Measurements from ENCODE around the gene NRN1. TPM values are rescaled to one million over a fixed set of nuclear protein-coding genes. Genes with fewer than 3 reads are reported as not detected.
A peak's percentile ranks its signal among the peaks of the same experiment; 100 is the strongest.

NRN1 gene
- total RNA-seq, 3 donors from 2014 or later = 8.9 to 81.4 (median 24.6) TPM

DNA sequence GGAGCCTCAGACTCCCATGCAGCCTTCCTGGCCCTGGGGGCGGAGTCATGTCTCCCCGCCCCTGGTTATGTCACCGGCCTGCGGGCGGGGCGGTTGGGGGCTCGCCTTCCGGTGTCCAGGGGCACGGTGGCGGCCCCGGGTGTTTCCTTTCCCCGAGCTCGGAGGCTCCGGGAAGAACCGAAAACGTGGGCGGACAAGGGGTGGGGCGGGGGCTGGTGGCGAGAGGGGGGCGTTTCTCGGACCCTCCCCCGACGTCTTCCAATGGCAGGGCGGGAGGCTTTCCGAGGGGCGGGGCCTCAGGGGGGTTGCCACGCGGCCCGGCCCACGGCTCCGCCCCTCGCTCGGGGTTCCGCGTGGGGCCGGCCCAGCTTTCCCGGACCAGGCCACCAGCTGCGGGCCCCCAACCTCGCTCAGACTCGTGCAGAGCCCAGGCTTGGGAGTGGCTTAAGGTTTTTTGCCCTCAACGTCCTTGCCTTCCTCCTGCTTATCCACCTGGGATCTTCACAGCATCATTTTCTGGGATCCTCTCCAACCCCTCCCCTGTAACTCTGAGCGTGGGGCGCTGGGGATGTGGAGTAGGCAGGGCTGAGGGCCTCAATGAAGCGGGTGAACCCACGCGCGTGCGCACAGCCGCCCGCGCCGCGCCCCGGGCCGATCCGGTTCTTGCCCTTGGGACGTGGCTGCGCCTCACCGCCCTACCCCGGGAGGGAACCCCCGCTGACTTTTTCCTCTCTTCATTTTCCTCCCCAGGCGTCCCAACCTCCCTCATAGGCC is 2.1 kb upstream of the NRN1 start:
- peak overlapping the region; percentile 65 to 85 for H3K27ac ChIP-seq

DNA sequence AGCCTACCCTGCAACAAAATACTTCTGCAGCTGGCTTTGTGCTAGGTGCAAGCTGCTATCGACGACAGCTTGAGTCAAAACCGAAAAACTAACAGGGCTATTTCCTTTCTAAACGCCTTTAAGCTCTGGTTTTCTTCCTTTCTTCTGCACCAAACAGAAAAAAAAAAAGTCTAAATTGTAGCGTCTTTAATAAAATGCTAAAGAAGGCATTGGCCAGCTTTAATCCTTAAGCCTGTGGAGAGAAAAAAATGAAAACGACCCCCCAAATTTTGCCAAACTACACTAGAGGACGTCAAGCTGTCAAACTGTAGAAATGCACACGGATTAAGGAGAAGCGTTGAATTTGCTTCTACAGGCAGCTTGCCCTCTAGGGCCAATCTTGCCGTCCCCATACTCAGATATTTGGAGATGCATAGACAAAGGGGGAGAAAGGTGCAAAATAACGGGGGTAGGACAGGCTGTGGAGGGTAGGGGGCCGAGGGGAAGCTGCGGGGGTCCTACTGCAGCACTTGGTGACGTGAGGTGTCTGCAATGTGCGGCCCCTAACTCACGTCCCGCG is 1.4 kb upstream of the NRN1 start:
- DNase-seq (ENCODE audit: low spot score in 2 of 2) = no peak
- Histone ChIP-seq H3K36me3 (no peaks in the 10 kb centered on the region), H3K9me3 (peaks cover 0 to 5% of the 10 kb centered on the region in 2 donors), H3K27me3 (peaks cover 25 to 76% of the 10 kb centered on the region in 2 donors), H3K4me1 (peaks cover 0 to 6% of the 10 kb centered on the region in 2 donors), H3K27ac (peak overlapping the region; percentile 65 to 85), H3K4me3 (peak overlapping the region; percentile 45 to 71 (median 63))
- intact Hi-C loops (cut with DNase I; ENCODE audit: low total_unique reads) = no loop called here
- TF ChIP-seq, protein P1, sequence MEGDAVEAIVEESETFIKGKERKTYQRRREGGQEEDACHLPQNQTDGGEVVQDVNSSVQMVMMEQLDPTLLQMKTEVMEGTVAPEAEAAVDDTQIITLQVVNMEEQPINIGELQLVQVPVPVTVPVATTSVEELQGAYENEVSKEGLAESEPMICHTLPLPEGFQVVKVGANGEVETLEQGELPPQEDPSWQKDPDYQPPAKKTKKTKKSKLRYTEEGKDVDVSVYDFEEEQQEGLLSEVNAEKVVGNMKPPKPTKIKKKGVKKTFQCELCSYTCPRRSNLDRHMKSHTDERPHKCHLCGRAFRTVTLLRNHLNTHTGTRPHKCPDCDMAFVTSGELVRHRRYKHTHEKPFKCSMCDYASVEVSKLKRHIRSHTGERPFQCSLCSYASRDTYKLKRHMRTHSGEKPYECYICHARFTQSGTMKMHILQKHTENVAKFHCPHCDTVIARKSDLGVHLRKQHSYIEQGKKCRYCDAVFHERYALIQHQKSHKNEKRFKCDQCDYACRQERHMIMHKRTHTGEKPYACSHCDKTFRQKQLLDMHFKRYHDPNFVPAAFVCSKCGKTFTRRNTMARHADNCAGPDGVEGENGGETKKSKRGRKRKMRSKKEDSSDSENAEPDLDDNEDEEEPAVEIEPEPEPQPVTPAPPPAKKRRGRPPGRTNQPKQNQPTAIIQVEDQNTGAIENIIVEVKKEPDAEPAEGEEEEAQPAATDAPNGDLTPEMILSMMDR (IDR thresholded peaks at IDR 0.05) = no peak

More for the DNA sequence above, 2.1 kb upstream of the NRN1 start:
- Histone ChIP-seq H3K4me1 (peaks cover 0 to 6% of the 10 kb centered on the region in 2 donors), H3K36me3 (no peaks in the 10 kb centered on the region), H3K9me3 (peaks cover 0 to 5% of the 10 kb centered on the region in 2 donors), H3K27me3 (peaks cover 25 to 69% of the 10 kb centered on the region in 2 donors), H3K4me3 (peak overlapping the region; percentile 45 to 71 (median 63))
- no peak for DNase-seq (ENCODE audit: low spot score in 2 of 2)
- TF ChIP-seq, protein P1 (IDR thresholded peaks at IDR 0.05) = no peak
- no peak for TF ChIP-seq POLR2AphosphoS5 (IDR thresholded peaks at IDR 0.05)
- TF ChIP-seq POLR2A (IDR thresholded peaks at IDR 0.05) = no peak
- intact Hi-C loops (cut with DNase I; ENCODE audit: low total_unique reads) = no loop called here

DNA sequence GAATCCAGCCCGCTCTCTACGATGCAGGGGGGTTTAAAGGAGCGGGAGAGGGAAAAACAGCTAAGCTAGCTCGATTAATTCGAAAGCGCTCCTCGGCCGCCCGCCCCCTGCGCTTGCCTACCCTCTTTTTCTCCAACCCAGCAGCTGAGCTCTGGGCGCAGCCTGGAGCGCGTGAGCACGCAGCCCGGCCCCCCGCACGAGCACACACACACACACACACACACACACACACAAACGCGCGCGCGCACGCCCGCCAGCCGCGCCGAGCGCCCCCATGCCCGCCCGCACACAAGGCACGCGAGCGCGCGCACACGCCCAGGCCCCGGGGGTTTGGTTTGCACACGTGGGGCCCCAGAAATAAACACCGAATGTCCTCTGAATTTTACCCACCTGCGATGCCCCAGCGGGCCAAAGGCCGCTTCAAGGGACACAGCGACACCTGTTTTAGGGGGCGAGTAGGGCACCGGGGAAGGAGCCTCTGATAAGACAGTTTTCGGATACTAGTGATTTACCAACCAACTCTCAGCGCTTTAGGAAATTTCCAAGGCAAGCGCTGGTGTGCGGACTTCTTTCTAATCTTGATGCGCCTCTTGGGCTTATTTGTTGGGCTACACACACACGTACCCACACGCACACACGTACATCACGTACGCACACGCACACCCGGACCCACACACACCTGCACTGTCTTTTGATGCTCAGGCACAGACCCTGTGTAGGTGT is 802 bp upstream of the NRN1 start:
- H3K9me3 ChIP-seq = peaks cover 0 to 5% of the 10 kb centered on the region in 2 donors
- TF ChIP-seq, protein P1 (IDR thresholded peaks at IDR 0.05) = no peak
- TF ChIP-seq POLR2A (IDR thresholded peaks at IDR 0.05) (no peak), POLR2AphosphoS5 (IDR thresholded peaks at IDR 0.05) (no peak)
- H3K27me3 ChIP-seq = peaks cover 25 to 82% of the 10 kb centered on the region in 2 donors
- no peak for DNase-seq (ENCODE audit: low spot score in 2 of 2)
- no peaks in the 10 kb centered on the region for H3K36me3 ChIP-seq
- peak overlapping the region; percentile 64 to 87 for H3K27ac ChIP-seq
- H3K4me3 ChIP-seq = peak overlapping the region; percentile 45 to 71 (median 63)
- H3K4me1 ChIP-seq = peaks cover 0 to 6% of the 10 kb centered on the region in 2 donors
- intact Hi-C loops (cut with DNase I; ENCODE audit: low total_unique reads) = no loop called here

- Histone ChIP-seq H3K4me3 (peak overlapping the region; percentile 45 to 71 (median 63)), H3K9me3 (peaks cover 0 to 5% of the 10 kb centered on the region in 2 donors), H3K4me1 (peaks cover 0 to 6% of the 10 kb centered on the region in 2 donors), H3K36me3 (no peaks in the 10 kb centered on the region), H3K27me3 (peaks cover 25 to 97% of the 10 kb centered on the region in 2 donors), H3K27ac (peak overlapping the region in 1 of 2 donors; percentile 87)
- intact Hi-C loops (cut with DNase I; ENCODE audit: low total_unique reads) = no loop called here
- TF ChIP-seq POLR2AphosphoS5 (IDR thresholded peaks at IDR 0.05) (no peak), POLR2A (IDR thresholded peaks at IDR 0.05) (no peak)
- TF ChIP-seq, protein P1 (IDR thresholded peaks at IDR 0.05) = no peak
- DNase-seq (ENCODE audit: low spot score in 2 of 2) = no peak
These were observed 708 bp downstream of the NRN1 start for GRCh38 chr6:6006006-6006427.
